HCT116 (cell line): ENCODE data around the gene HSD3B1.
"Not testable (repeated sequence)": the region's sequence is repeated elsewhere in the genome, so short reads cannot be mapped to it uniquely, and the experiment has no call there.

ENCODE experiments used
- CEBPB ChIP-seq: IDR thresholded peaks from 2 replicates; pipeline ENCODE4 v1.6.1; 2012; ENCODE audit warnings: low read depth
- EZH2phosphoT487 ChIP-seq: fragments of 200-600 bp; IDR thresholded peaks from 2 replicates; pipeline ENCODE4 v1.6.1; 2018; ENCODE audit warnings: antibody characterized with exemption, borderline replicate concordance
- POLR2A ChIP-seq: IDR thresholded peaks from 2 replicates; pipeline ENCODE4 v1.7.0; 2011; ENCODE audit warnings: borderline replicate concordance; ENCODE audit not compliant: insufficient read depth, insufficient read length; ENCODE audit errors: extremely low read depth

DNA sequence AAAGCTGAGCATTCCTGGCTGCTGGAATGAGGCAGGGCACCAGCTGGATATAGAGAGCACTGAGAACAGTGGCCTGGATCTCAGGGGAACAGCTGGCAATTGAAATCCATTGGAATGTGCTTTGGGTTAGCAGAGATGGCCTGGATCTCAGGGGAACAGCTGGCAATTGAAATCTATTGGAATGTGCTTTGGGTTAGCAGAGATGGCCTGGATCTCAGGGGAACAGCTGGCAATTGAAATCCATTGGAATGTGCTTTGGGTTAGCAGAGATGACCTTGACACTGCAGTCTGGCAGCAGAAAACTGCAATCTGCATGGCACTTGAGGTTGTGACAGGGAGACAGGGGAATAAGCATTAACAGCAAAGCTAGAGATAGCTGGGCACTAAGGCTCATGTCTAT lies 10.7 kb downstream of the HSD3B1 start:
- not testable (repeated sequence) for TF ChIP-seq EZH2phosphoT487, CEBPB, POLR2A
